Ectodermal cell (in vitro differentiated cells): ENCODE results near the gene ARFGAP1.

ENCODE experiments used
- H3K27ac ChIP-seq: 2 replicates; pipeline ENCODE4 v1.7.0; 2013; ENCODE audit warnings: mild to moderate bottlenecking, low read depth, low read length; ENCODE audit not compliant: insufficient read depth, poor library complexity, severe bottlenecking
- H3K27me3 ChIP-seq: 2 replicates; pipeline ENCODE4 v1.7.0; 2013; ENCODE audit warnings: mild to moderate bottlenecking, low read length; ENCODE audit not compliant: insufficient read depth, control insufficient read depth, poor library complexity, severe bottlenecking
- H3K36me3 ChIP-seq: one replicate; pipeline ENCODE4 v1.7.0; 2013; ENCODE audit warnings: low read length; ENCODE audit not compliant: control insufficient read depth, insufficient read depth
- H3K4me1 ChIP-seq: one replicate; pipeline ENCODE4 v1.7.0; 2013; ENCODE audit warnings: low read length; ENCODE audit not compliant: control insufficient read depth, insufficient read depth
- H3K4me3 ChIP-seq: 2 replicates; pipeline ENCODE4 v1.7.0; 2013; ENCODE audit warnings: low read depth, low read length, control low read depth; ENCODE audit not compliant: insufficient read depth
- H3K9me3 ChIP-seq: 2 replicates; pipeline ENCODE4 v1.7.0; 2013; ENCODE audit warnings: mild to moderate bottlenecking, low read length, moderate library complexity; ENCODE audit not compliant: control insufficient read depth
- WGBS, 2 experiments: methylation state at CpG; one replicate each; pipeline ENCODE4 v1.1.7; 2013; ENCODE audit warnings: missing lambda C conversion rate in 2 of 2; 5-methylcytosine and 5-hydroxymethylcytosine counted together

The ARFGAP1 gene

GRCh38 chr20:63285636-63286615 lies 13.3 kb downstream of the ARFGAP1 start:
- 94 to 95% methylated on average over 44 of the region's 44 CpGs for WGBS, 2 experiments
- Histone ChIP-seq H3K27ac (no peak overlapping the region), H3K4me3 (no peak overlapping the region), H3K9me3 (no peaks in the 10 kb centered on the region), H3K36me3 (peaks cover 15% of the 10 kb centered on the region), H3K27me3 (no peaks in the 10 kb centered on the region), H3K4me1 (no peaks in the 10 kb centered on the region)

- H3K27me3 ChIP-seq, result no peaks in the 10 kb centered on the region
- no peak overlapping the region for H3K27ac ChIP-seq
- H3K36me3 ChIP-seq, result peaks cover 15% of the 10 kb centered on the region
- WGBS, 2 experiments, result 95 to 97% methylated on average over 23 of the region's 23 CpGs
- no peaks in the 10 kb centered on the region for H3K4me1 ChIP-seq
- no peaks in the 10 kb centered on the region for H3K9me3 ChIP-seq
- H3K4me3 ChIP-seq, result no peak overlapping the region
These were observed 14.4 kb downstream of the ARFGAP1 start for GRCh38 chr20:63286781-63287696.

- no peak overlapping the region for H3K27ac ChIP-seq
- peaks cover 10% of the 10 kb centered on the region for H3K36me3 ChIP-seq
- WGBS, 2 experiments, result 95 to 96% methylated on average over 55 of the region's 55 CpGs
These were observed 15.3 kb downstream of the ARFGAP1 start for GRCh38 chr20:63287697-63288580.

GRCh38 chr20:63288581-63289251 lies 16.1 kb downstream of the ARFGAP1 start:
- WGBS, 2 experiments, result 94 to 95% methylated on average over 28 of the region's 28 CpGs
- peaks cover 6% of the 10 kb centered on the region for H3K36me3 ChIP-seq
- H3K4me3 ChIP-seq, result no peak overlapping the region
- no peak overlapping the region for H3K27ac ChIP-seq
- no peaks in the 10 kb centered on the region for H3K9me3 ChIP-seq
- no peaks in the 10 kb centered on the region for H3K4me1 ChIP-seq
- no peaks in the 10 kb centered on the region for H3K27me3 ChIP-seq

More at GRCh38 chr20:63287697-63288580, 15.3 kb downstream of the ARFGAP1 start:
- no peaks in the 10 kb centered on the region for H3K4me1 ChIP-seq
- H3K4me3 ChIP-seq, result no peak overlapping the region
- H3K27me3 ChIP-seq, result no peaks in the 10 kb centered on the region
- H3K9me3 ChIP-seq, result no peaks in the 10 kb centered on the region

- WGBS, 2 experiments, result 94 to 95% methylated on average over 25 of the region's 25 CpGs
- no peak overlapping the region for H3K27ac ChIP-seq
- no peaks in the 10 kb centered on the region for H3K9me3 ChIP-seq
- H3K36me3 ChIP-seq, result peaks cover 5% of the 10 kb centered on the region
- H3K27me3 ChIP-seq, result no peaks in the 10 kb centered on the region
- H3K4me3 ChIP-seq, result no peak overlapping the region
- no peaks in the 10 kb centered on the region for H3K4me1 ChIP-seq
These were observed 16.9 kb downstream of the ARFGAP1 start for GRCh38 chr20:63289311-63290135.

GRCh38 chr20:63290136-63290676 lies 17.6 kb downstream of the ARFGAP1 start:
- 92 to 93% methylated on average over 17 of the region's 17 CpGs for WGBS, 2 experiments
- peaks cover 4% of the 10 kb centered on the region for H3K4me1 ChIP-seq
- H3K9me3 ChIP-seq, result no peaks in the 10 kb centered on the region
- H3K27ac ChIP-seq, result no peak overlapping the region
- peaks cover 3% of the 10 kb centered on the region for H3K27me3 ChIP-seq
- H3K36me3 ChIP-seq, result peaks cover 5% of the 10 kb centered on the region
- H3K4me3 ChIP-seq, result no peak overlapping the region

GRCh38 chr20:63290677-63291472 lies 18.3 kb downstream of the ARFGAP1 start:
- Histone ChIP-seq H3K27ac (no peak overlapping the region), H3K4me1 (peaks cover 11% of the 10 kb centered on the region), H3K9me3 (no peaks in the 10 kb centered on the region), H3K4me3 (no peak overlapping the region), H3K36me3 (peaks cover 5% of the 10 kb centered on the region), H3K27me3 (peaks cover 10% of the 10 kb centered on the region)
- 47 to 49% methylated on average over 26 of the region's 26 CpGs for whole genome bisulfite sequencing, 2 experiments

GRCh38 chr20:63291811-63292210 lies 19.2 kb downstream of the ARFGAP1 start:
- Histone ChIP-seq H3K27ac (no peak overlapping the region), H3K4me1 (peaks cover 20% of the 10 kb centered on the region), H3K9me3 (no peaks in the 10 kb centered on the region), H3K4me3 (no peak overlapping the region), H3K27me3 (peaks cover 14% of the 10 kb centered on the region), H3K36me3 (peaks cover 5% of the 10 kb centered on the region)
- WGBS, 2 experiments, result 85% methylated on average over 10 of the region's 10 CpGs
